CD4-positive, alpha-beta T cell treated with Interferon gamma for 1 hour (primary cell): ENCODE data around the gene MEIKIN.
A peak's percentile ranks its signal among the peaks of the same experiment; 100 is the strongest.
"Not testable (repeated sequence)": the region's sequence is repeated elsewhere in the genome, so short reads cannot be mapped to it uniquely, and the experiment has no call there.

Experiments used
- DNase-seq: peaks from one replicate; pipeline ENCODE4 v3.0.0-alpha.2; 2020

MEIKIN gene

GRCh38 chr5:131796793-131797693, 148.4 kb downstream of the MEIKIN start, which contains the start of gene FNIP1:
FNIP1 (minus strand) TSS chr5:131797017; CDS start chr5:131796921, 96 bp downstream.
- DNase-seq = peak; percentile 97

- peak; percentile 26 for DNase-seq
These were observed 149.3 kb downstream of the MEIKIN start for GRCh38 chr5:131795879-131796792.

GRCh38 chr5:131795228-131795627, 150.2 kb downstream of the MEIKIN start:
- DNase-seq = no peak

- no peak for DNase-seq
These were observed 150.9 kb downstream of the MEIKIN start for GRCh38 chr5:131794586-131794985.

GRCh38 chr5:131792896-131793295, 152.6 kb downstream of the MEIKIN start:
- DNase-seq = no peak

- no peak for DNase-seq
These were observed 153.6 kb downstream of the MEIKIN start for GRCh38 chr5:131791866-131792265.

- DNase-seq = no peak
These were observed 154.9 kb downstream of the MEIKIN start for GRCh38 chr5:131790550-131790949.

GRCh38 chr5:131789765-131790164, 155.7 kb downstream of the MEIKIN start:
- DNase-seq = no peak

- no peak for DNase-seq
These were observed 157.7 kb downstream of the MEIKIN start for GRCh38 chr5:131787736-131788135.

GRCh38 chr5:131786900-131787692, 158.4 kb downstream of the MEIKIN start:
- DNase-seq = no peak

GRCh38 chr5:131786036-131786435, 159.4 kb downstream of the MEIKIN start:
- no peak for DNase-seq

- no peak for DNase-seq
These were observed 161.6 kb downstream of the MEIKIN start for GRCh38 chr5:131783874-131784273.

GRCh38 chr5:131783357-131783756, 162.1 kb downstream of the MEIKIN start:
- no peak for DNase-seq

- no peak for DNase-seq
These were observed 162.7 kb downstream of the MEIKIN start for GRCh38 chr5:131782717-131783116.

GRCh38 chr5:131778141-131778540, 167.3 kb downstream of the MEIKIN start:
- DNase-seq = not testable (repeated sequence)

GRCh38 chr5:131776450-131776849, 169.0 kb downstream of the MEIKIN start:
- DNase-seq = no peak

GRCh38 chr5:131774652-131775367, 170.7 kb downstream of the MEIKIN start:
- DNase-seq = no peak

GRCh38 chr5:131773805-131774204, 171.7 kb downstream of the MEIKIN start:
- no peak for DNase-seq

GRCh38 chr5:131771692-131772091, 173.8 kb downstream of the MEIKIN start:
- DNase-seq = no peak

- no peak for DNase-seq
These were observed 175.5 kb downstream of the MEIKIN start for GRCh38 chr5:131769961-131770360.

- no peak for DNase-seq
These were observed 176.1 kb downstream of the MEIKIN start for GRCh38 chr5:131769336-131769735.

- DNase-seq = no peak
These were observed 177.6 kb downstream of the MEIKIN start for GRCh38 chr5:131767891-131768290.
